Breast epithelium (tissue), 4 donors: ENCODE measurements around the gene CDCP2. TPM values are rescaled to one million over a fixed set of nuclear protein-coding genes. Genes with fewer than 3 reads are reported as not detected.

Source experiments
- DNase-seq, 2 donors: peaks; one replicate each; pipeline ENCODE4 v3.0.0-alpha.2; 2019; ENCODE audit warnings: low spot score in 2 of 2
- H3K27ac ChIP-seq, 2 donors: fragments of 200-600 bp; sonication (generic) in 1 of 2; one replicate each; pipeline ENCODE4 v1.5.1; 2016 to 2019; ENCODE audit warnings: mild to moderate bottlenecking in 1 of 2
- H3K27me3 ChIP-seq, 2 donors: fragments of 200-600 bp; sonication (generic) in 1 of 2; one replicate each; pipeline versions ENCODE4 v1.5.1 to v1.6.0; 2017 to 2019; ENCODE audit warnings: control low read depth in 1 of 2, mild to moderate bottlenecking in 1 of 2
- H3K36me3 ChIP-seq: fragments of 200-600 bp; one replicate; pipeline ENCODE4 v1.5.1; 2019
- H3K4me1 ChIP-seq, 2 donors: fragments of 200-600 bp; sonication (generic); one replicate each; pipeline ENCODE4 v1.5.1; 2016 to 2019; ENCODE audit warnings: control low read depth in 1 of 2
- H3K4me3 ChIP-seq, 3 donors: fragments of 200-600 bp; sonication (generic); 1 replicate in 2 of 3; 2 replicates in 1 of 3; pipeline ENCODE4 v1.5.1; 2016 to 2019; ENCODE audit warnings: mild to moderate bottlenecking in 3 of 3, moderate library complexity in 2 of 3
- H3K9me3 ChIP-seq, 2 donors: fragments of 200-600 bp; sonication (generic) in 1 of 2; one replicate each; pipeline ENCODE4 v1.5.1; 2016 to 2019; ENCODE audit warnings: control low read depth in 1 of 2
- POLR2A ChIP-seq: fragments of 450-650 bp; IDR thresholded peaks from one replicate; pipeline ENCODE4 v1.6.1; 2016; ENCODE audit warnings: antibody characterized with exemption, mild to moderate bottlenecking, moderate library complexity
- POLR2AphosphoS5 ChIP-seq, 3 donors: sonication (generic); formaldehyde crosslinking; IDR thresholded peaks; one replicate each; pipeline ENCODE4 v1.6.1; 2017; ENCODE audit warnings: antibody characterized with exemption in 3 of 3
- intact Hi-C: fragments of 100-400 bp; cut with DNase I; formaldehyde crosslinking; loops from one replicate; pipeline ENCODE4 v1.15.1; 2023; ENCODE audit warnings: low total_unique reads
- total RNA-seq, 3 donors: library from RNA; depleted of rRNA; stranded (reverse); fragments of >200 nt; gene quantifications; one replicate each; pipeline ENCODE4 v1.1.0, GENCODE V29; 2016
- TF ChIP-seq, protein P1 (sequence below), 3 donors: fragments of 450-650 bp; IDR thresholded peaks; one replicate each; pipeline ENCODE4 v1.5.1; 2016 to 2017; ENCODE audit warnings: antibody characterized with exemption in 3 of 3, mild to moderate bottlenecking in 3 of 3, moderate library complexity in 3 of 3

The CDCP2 gene
- total RNA-seq, 3 donors from 2014 or later: 1.3 TPM; not detected in 2

- Histone ChIP-seq H3K36me3 (no peaks in the 10 kb centered on the region), H3K27ac (peak overlapping the region in 1 of 2 donors; percentile 48), H3K4me3 (no peak overlapping the region), H3K27me3 (no peaks in the 10 kb centered on the region), H3K9me3 (no peaks in the 10 kb centered on the region), H3K4me1 (no peaks in the 10 kb centered on the region)
- DNase-seq: no peak
- TF ChIP-seq, protein P1, sequence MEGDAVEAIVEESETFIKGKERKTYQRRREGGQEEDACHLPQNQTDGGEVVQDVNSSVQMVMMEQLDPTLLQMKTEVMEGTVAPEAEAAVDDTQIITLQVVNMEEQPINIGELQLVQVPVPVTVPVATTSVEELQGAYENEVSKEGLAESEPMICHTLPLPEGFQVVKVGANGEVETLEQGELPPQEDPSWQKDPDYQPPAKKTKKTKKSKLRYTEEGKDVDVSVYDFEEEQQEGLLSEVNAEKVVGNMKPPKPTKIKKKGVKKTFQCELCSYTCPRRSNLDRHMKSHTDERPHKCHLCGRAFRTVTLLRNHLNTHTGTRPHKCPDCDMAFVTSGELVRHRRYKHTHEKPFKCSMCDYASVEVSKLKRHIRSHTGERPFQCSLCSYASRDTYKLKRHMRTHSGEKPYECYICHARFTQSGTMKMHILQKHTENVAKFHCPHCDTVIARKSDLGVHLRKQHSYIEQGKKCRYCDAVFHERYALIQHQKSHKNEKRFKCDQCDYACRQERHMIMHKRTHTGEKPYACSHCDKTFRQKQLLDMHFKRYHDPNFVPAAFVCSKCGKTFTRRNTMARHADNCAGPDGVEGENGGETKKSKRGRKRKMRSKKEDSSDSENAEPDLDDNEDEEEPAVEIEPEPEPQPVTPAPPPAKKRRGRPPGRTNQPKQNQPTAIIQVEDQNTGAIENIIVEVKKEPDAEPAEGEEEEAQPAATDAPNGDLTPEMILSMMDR (IDR thresholded peaks at IDR 0.05): no peak
- TF ChIP-seq POLR2AphosphoS5 (IDR thresholded peaks at IDR 0.05): no peak
- TF ChIP-seq POLR2A: no peak
- intact Hi-C loops: no loop called here
Measured at GRCh38 chr1:54172614-54173599, 20.1 kb upstream of the CDCP2 start.

DNA sequence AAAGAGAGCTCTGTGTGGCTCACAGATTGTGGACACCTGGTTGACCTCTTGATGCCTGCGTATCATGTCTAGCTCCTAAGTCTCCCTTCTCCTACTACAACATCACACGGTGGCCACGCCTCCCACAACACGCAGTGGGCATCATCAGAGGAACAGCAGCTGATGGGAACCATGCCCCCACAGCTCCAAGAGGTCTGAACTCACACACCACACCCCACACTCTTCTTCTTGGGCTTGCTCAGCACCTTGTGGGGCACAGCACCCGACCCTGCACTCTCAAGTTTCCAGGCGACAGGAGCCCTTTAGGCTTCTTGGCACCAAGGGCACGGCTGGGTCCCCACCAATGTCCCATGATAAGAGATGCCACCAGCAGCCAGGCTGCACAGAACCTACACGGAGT lies 18.8 kb upstream of the CDCP2 start:
- H3K36me3 ChIP-seq: no peaks in the 10 kb centered on the region
- no peaks in the 10 kb centered on the region for H3K4me1 ChIP-seq
- no peak overlapping the region for H3K27ac ChIP-seq
- no peak for DNase-seq
- H3K27me3 ChIP-seq: no peaks in the 10 kb centered on the region
- H3K4me3 ChIP-seq: no peak overlapping the region
- intact Hi-C loops: no loop called here
- TF ChIP-seq POLR2AphosphoS5 (IDR thresholded peaks at IDR 0.05): no peak
- TF ChIP-seq, protein P1 (IDR thresholded peaks at IDR 0.05): no peak
- TF ChIP-seq POLR2A: no peak
- H3K9me3 ChIP-seq: no peaks in the 10 kb centered on the region

DNA sequence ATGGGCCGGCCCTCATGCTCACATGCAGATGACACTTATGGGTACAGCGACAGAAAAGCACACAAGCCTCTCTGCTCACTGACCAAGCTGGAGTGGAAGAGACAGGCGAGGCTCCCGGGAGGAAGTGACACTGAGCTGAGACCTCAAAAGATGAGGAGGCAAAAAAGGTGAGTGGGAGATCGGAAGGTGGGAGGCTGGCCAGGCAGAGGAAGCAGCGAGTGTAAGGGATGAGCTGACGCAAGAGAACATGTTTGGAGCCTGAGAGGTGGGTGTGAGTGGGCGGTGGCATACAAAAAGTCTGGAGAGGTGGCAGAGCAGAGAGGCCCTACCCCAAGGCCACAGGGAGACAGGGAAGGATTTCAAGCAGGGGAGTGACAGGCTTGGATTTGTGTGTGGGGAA lies 18.2 kb upstream of the CDCP2 start:
- no peak overlapping the region for H3K27ac ChIP-seq
- H3K9me3 ChIP-seq: no peaks in the 10 kb centered on the region
- H3K36me3 ChIP-seq: no peaks in the 10 kb centered on the region
- TF ChIP-seq, protein P1 (IDR thresholded peaks at IDR 0.05): no peak
- TF ChIP-seq POLR2AphosphoS5 (IDR thresholded peaks at IDR 0.05): no peak
- no peak for TF ChIP-seq POLR2A
- no peaks in the 10 kb centered on the region for H3K4me1 ChIP-seq
- DNase-seq: no peak
- no peak overlapping the region for H3K4me3 ChIP-seq
- intact Hi-C loops: no loop called here
- no peaks in the 10 kb centered on the region for H3K27me3 ChIP-seq

DNA sequence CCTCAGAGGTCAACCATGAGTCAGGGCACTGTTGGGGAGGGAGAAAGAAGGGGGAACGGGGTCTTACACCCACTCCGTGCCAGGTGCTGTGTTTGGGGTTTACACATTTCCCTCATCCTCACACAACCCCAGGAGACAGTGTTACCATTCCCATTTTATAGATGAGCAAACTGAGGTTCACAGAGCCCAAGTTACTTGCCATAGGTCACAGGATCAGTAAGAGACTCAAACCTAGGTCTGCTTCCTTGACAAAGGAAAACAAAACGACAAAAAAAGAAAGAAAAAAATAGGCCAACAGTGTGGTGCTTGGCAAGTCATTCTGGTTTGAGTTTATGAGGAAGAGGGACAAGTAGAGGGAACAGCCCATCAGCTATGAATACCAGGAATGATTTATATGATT lies 16.3 kb upstream of the CDCP2 start:
- no peak for TF ChIP-seq POLR2AphosphoS5 (IDR thresholded peaks at IDR 0.05)
- TF ChIP-seq, protein P1 (IDR thresholded peaks at IDR 0.05): no peak
- no peak for TF ChIP-seq POLR2A
- no peaks in the 10 kb centered on the region for H3K4me1 ChIP-seq
- no peaks in the 10 kb centered on the region for H3K36me3 ChIP-seq
- H3K27me3 ChIP-seq: no peaks in the 10 kb centered on the region
- no peaks in the 10 kb centered on the region for H3K9me3 ChIP-seq
- H3K4me3 ChIP-seq: no peak overlapping the region
- intact Hi-C loops: no loop called here
- DNase-seq: no peak
- H3K27ac ChIP-seq: no peak overlapping the region

- TF ChIP-seq, protein P1 (IDR thresholded peaks at IDR 0.05): no peak
- TF ChIP-seq POLR2A (no peak), POLR2AphosphoS5 (IDR thresholded peaks at IDR 0.05) (no peak)
- no peak for DNase-seq
- Histone ChIP-seq H3K9me3 (no peaks in the 10 kb centered on the region), H3K27me3 (no peaks in the 10 kb centered on the region), H3K36me3 (no peaks in the 10 kb centered on the region), H3K27ac (no peak overlapping the region), H3K4me3 (no peak overlapping the region), H3K4me1 (no peaks in the 10 kb centered on the region)
- intact Hi-C loops: no loop called here
Measured at GRCh38 chr1:54168206-54168965, 15.6 kb upstream of the CDCP2 start.
